HEK293 (cell line): Measurements from ENCODE around the gene GLTP.
A peak's percentile ranks its signal among the peaks of the same experiment; 100 is the strongest.

Experiments
- FEZF1 ChIP-seq: fragments of 450-650 bp; formaldehyde crosslinking; IDR thresholded peaks from 2 replicates; pipeline ENCODE4 v1.5.1; 2016; ENCODE audit warnings: missing biosample characterization, missing genetic modification characterization
- KLF10 ChIP-seq: fragments of 450-650 bp; IDR thresholded peaks from 2 replicates; pipeline ENCODE4 v1.5.1; 2018; ENCODE audit warnings: missing biosample characterization, mild to moderate bottlenecking, missing genetic modification characterization
- MZF1 ChIP-seq: fragments of 450-650 bp; formaldehyde crosslinking; IDR thresholded peaks from 2 replicates; pipeline ENCODE4 v1.5.1; 2017; ENCODE audit warnings: missing biosample characterization, missing genetic modification characterization, borderline replicate concordance
- OSR2 ChIP-seq: fragments of 450-650 bp; formaldehyde crosslinking; IDR thresholded peaks from 2 replicates; pipeline ENCODE4 v1.5.1; 2016; ENCODE audit warnings: missing biosample characterization, missing genetic modification characterization
- REPIN1 ChIP-seq: fragments of 450-650 bp; formaldehyde crosslinking; IDR thresholded peaks from 2 replicates; pipeline ENCODE4 v1.5.1; 2017; ENCODE audit warnings: missing biosample characterization, missing genetic modification characterization, low read depth
- SALL2 ChIP-seq: fragments of 450-650 bp; formaldehyde crosslinking; IDR thresholded peaks from 2 replicates; pipeline ENCODE4 v1.5.0; 2017; ENCODE audit warnings: missing biosample characterization, mild to moderate bottlenecking, missing genetic modification characterization, borderline replicate concordance
- SCRT2 ChIP-seq: fragments of 450-650 bp; formaldehyde crosslinking; IDR thresholded peaks from 2 replicates; pipeline ENCODE4 v1.5.1; 2016; ENCODE audit warnings: missing biosample characterization, missing genetic modification characterization
- TRIM28 ChIP-seq: IDR thresholded peaks from 2 replicates; pipeline ENCODE4 v1.6.1; 2011; ENCODE audit warnings: low read length, control low read depth, borderline replicate concordance
- ZBTB1 ChIP-seq: fragments of 450-650 bp; formaldehyde crosslinking; IDR thresholded peaks from 2 replicates; pipeline ENCODE4 v1.5.1; 2016; ENCODE audit warnings: missing biosample characterization, missing genetic modification characterization
- ZIC2 ChIP-seq: fragments of 450-650 bp; formaldehyde crosslinking; IDR thresholded peaks from 2 replicates; pipeline ENCODE4 v1.5.1; 2016; ENCODE audit warnings: missing biosample characterization, missing genetic modification characterization
- ZNF10 ChIP-seq: fragments of 450-650 bp; formaldehyde crosslinking; IDR thresholded peaks from 2 replicates; pipeline ENCODE4 v1.5.1; 2017; ENCODE audit warnings: missing biosample characterization, missing genetic modification characterization
- ZNF112 ChIP-seq: fragments of 450-650 bp; formaldehyde crosslinking; IDR thresholded peaks from 2 replicates; pipeline ENCODE4 v1.5.0; 2017; ENCODE audit warnings: missing biosample characterization, missing genetic modification characterization
- ZNF221 ChIP-seq: fragments of 450-650 bp; formaldehyde crosslinking; IDR thresholded peaks from 2 replicates; pipeline ENCODE4 v1.5.1; 2017; ENCODE audit warnings: missing biosample characterization, missing genetic modification characterization, borderline replicate concordance
- ZNF24 ChIP-seq: fragments of 450-650 bp; formaldehyde crosslinking; IDR thresholded peaks from 2 replicates; pipeline ENCODE4 v1.5.1; 2016; ENCODE audit warnings: missing biosample characterization, missing genetic modification characterization
- ZNF366 ChIP-seq: fragments of 450-650 bp; formaldehyde crosslinking; conservative IDR thresholded peaks from 2 replicates; pipeline ENCODE4 v1.5.1; 2016; ENCODE audit warnings: missing biosample characterization, missing genetic modification characterization
- ZNF423 ChIP-seq: fragments of 450-650 bp; formaldehyde crosslinking; IDR thresholded peaks from 2 replicates; pipeline ENCODE4 v1.5.1; 2016; ENCODE audit warnings: missing biosample characterization, missing genetic modification characterization
- ZNF544 ChIP-seq: fragments of 450-650 bp; formaldehyde crosslinking; IDR thresholded peaks from 2 replicates; pipeline ENCODE4 v1.5.0; 2017; ENCODE audit warnings: missing biosample characterization, missing genetic modification characterization
- ZNF555 ChIP-seq: fragments of 450-650 bp; formaldehyde crosslinking; conservative IDR thresholded peaks from 2 replicates; pipeline ENCODE4 v1.5.1; 2017; ENCODE audit warnings: missing biosample characterization, mild to moderate bottlenecking, missing genetic modification characterization, inconsistent platforms
- ZNF624 ChIP-seq: fragments of 450-650 bp; formaldehyde crosslinking; IDR thresholded peaks from 2 replicates; pipeline ENCODE4 v1.5.1; 2017; ENCODE audit warnings: missing biosample characterization, missing genetic modification characterization
- ZNF660 ChIP-seq: fragments of 450-650 bp; IDR thresholded peaks from 2 replicates; pipeline ENCODE4 v1.5.1; 2018; ENCODE audit warnings: missing biosample characterization, mild to moderate bottlenecking, missing genetic modification characterization
- ZNF701 ChIP-seq: fragments of 450-650 bp; formaldehyde crosslinking; IDR thresholded peaks from 2 replicates; pipeline ENCODE4 v1.5.1; 2016; ENCODE audit warnings: missing biosample characterization, missing genetic modification characterization
- ZNF76 ChIP-seq: fragments of 450-650 bp; formaldehyde crosslinking; IDR thresholded peaks from 2 replicates; pipeline ENCODE4; 2016; ENCODE audit warnings: low read depth, missing biosample characterization, missing genetic modification characterization, borderline replicate concordance
- ZNF843 ChIP-seq: fragments of 450-650 bp; formaldehyde crosslinking; IDR thresholded peaks from 2 replicates; pipeline ENCODE4 v1.5.1; 2016; ENCODE audit warnings: missing biosample characterization, missing genetic modification characterization
- TF ChIP-seq, protein P1 (sequence below): fragments of 450-650 bp; formaldehyde crosslinking; conservative IDR thresholded peaks from 2 replicates; pipeline ENCODE4 v1.5.1; 2016; ENCODE audit warnings: low read depth, missing biosample characterization, missing genetic modification characterization
- TF ChIP-seq, protein P2 (sequence below): fragments of 450-650 bp; formaldehyde crosslinking; IDR thresholded peaks from 2 replicates; pipeline ENCODE4 v1.5.1; 2016; ENCODE audit warnings: missing biosample characterization, missing genetic modification characterization
- TF ChIP-seq, protein P3 (sequence below): fragments of 450-650 bp; formaldehyde crosslinking; IDR thresholded peaks from 2 replicates; pipeline ENCODE4 v1.5.1; 2016; ENCODE audit warnings: missing biosample characterization, missing genetic modification characterization, borderline replicate concordance
- TF ChIP-seq, protein P4 (sequence below): fragments of 450-650 bp; formaldehyde crosslinking; IDR thresholded peaks from 2 replicates; pipeline ENCODE4 v1.5.1; 2017; ENCODE audit warnings: missing biosample characterization, missing genetic modification characterization
- TF ChIP-seq, protein P5 (sequence below): fragments of 450-650 bp; formaldehyde crosslinking; IDR thresholded peaks from 2 replicates; pipeline ENCODE4 v1.5.1; 2016; ENCODE audit warnings: missing biosample characterization, missing genetic modification characterization
- TF ChIP-seq, protein P6 (sequence below): fragments of 450-650 bp; formaldehyde crosslinking; IDR thresholded peaks from 2 replicates; pipeline ENCODE4 v1.5.1; 2016; ENCODE audit warnings: missing biosample characterization, missing genetic modification characterization

GLTP gene

DNA sequence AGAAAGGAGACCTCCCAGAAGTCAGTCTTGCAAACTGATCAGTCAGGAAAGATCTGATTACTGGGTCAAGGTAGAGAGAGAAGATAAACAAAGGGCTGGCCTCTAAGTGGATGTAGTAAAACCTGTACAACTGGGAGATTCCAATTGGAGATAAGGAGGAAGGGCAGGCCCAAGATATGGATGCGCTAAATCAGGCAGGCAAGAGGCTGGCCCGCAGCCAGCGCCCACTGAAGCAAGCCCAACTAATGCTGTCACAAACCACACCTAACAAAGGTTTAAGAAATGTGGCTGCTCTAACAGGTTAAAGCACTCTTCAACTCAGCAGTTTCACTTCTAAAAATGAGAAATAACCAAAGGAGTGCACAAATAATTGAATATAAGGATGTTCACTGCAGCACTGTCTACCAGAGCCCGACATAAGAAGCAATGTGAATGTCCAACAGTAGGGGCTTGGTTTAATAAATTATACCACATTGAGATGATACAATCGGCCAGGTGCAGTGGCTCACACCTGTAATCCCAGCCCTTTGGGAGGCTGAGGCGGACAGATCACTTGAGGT, 4.7 kb downstream of the GLTP start (continued):
- no peak for TF ChIP-seq ZNF10 (tag by site-specific recombination)
- TF ChIP-seq ZIC2 (tag by site-specific recombination): no peak
- TF ChIP-seq, protein P1, sequence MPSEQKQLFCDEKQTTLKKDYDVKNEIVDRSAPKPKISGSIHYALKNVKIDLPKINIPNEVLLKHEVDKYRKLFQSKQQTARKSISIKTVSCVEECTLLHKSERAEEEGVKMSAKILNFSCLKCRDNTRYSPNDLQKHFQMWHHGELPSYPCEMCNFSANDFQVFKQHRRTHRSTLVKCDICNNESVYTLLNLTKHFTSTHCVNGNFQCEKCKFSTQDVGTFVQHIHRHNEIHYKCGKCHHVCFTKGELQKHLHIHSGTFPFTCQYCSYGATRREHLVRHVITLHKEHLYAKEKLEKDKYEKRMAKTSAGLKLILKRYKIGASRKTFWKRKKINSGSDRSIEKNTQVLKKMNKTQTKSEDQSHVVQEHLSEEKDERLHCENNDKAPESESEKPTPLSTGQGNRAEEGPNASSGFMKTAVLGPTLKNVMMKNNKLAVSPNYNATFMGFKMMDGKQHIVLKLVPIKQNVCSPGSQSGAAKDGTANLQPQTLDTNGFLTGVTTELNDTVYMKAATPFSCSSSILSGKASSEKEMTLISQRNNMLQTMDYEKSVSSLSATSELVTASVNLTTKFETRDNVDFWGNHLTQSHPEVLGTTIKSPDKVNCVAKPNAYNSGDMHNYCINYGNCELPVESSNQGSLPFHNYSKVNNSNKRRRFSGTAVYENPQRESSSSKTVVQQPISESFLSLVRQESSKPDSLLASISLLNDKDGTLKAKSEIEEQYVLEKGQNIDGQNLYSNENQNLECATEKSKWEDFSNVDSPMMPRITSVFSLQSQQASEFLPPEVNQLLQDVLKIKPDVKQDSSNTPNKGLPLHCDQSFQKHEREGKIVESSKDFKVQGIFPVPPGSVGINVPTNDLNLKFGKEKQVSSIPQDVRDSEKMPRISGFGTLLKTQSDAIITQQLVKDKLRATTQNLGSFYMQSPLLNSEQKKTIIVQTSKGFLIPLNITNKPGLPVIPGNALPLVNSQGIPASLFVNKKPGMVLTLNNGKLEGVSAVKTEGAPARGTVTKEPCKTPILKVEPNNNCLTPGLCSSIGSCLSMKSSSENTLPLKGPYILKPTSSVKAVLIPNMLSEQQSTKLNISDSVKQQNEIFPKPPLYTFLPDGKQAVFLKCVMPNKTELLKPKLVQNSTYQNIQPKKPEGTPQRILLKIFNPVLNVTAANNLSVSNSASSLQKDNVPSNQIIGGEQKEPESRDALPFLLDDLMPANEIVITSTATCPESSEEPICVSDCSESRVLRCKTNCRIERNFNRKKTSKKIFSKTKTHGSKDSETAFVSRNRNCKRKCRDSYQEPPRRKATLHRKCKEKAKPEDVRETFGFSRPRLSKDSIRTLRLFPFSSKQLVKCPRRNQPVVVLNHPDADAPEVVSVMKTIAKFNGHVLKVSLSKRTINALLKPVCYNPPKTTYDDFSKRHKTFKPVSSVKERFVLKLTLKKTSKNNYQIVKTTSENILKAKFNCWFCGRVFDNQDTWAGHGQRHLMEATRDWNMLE (tag by site-specific recombination): no peak
- TF ChIP-seq KLF10 (tag by site-specific recombination): 0 out of 2 replicates have a peak, but pooled peaks have one; percentile 39
- no peak for TF ChIP-seq ZNF660 (tag by site-specific recombination)
- peak; percentile 98; the same call in 1 of the 2 replicates for TF ChIP-seq MZF1 (tag by site-specific recombination)
- no peak for TF ChIP-seq ZNF76
- TF ChIP-seq ZBTB1: no peak
- TF ChIP-seq, protein P2, sequence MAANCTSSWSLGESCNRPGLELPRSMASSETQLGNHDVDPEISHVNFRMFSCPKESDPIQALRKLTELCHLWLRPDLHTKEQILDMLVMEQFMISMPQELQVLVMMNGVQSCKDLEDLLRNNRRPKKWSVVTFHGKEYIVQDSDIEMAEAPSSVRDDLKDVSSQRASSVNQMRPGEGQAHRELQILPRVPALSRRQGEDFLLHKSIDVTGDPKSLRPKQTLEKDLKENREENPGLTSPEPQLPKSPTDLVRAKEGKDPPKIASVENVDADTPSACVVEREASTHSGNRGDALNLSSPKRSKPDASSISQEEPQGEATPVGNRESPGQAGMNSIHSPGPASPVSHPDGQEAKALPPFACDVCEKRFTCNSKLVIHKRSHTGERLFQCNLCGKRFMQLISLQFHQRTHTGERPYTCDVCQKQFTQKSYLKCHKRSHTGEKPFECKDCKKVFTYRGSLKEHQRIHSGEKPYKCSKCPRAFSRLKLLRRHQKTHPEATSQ (tag by site-specific recombination): no peak
- 0 out of 2 replicates have a peak, but pooled peaks have one; percentile 56 for TF ChIP-seq TRIM28
- TF ChIP-seq, protein P3, sequence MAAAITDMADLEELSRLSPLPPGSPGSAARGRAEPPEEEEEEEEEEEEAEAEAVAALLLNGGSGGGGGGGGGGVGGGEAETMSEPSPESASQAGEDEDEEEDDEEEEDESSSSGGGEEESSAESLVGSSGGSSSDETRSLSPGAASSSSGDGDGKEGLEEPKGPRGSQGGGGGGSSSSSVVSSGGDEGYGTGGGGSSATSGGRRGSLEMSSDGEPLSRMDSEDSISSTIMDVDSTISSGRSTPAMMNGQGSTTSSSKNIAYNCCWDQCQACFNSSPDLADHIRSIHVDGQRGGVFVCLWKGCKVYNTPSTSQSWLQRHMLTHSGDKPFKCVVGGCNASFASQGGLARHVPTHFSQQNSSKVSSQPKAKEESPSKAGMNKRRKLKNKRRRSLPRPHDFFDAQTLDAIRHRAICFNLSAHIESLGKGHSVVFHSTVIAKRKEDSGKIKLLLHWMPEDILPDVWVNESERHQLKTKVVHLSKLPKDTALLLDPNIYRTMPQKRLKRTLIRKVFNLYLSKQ (tag by site-specific recombination): no peak
- no peak for TF ChIP-seq REPIN1 (tag by site-specific recombination)
- TF ChIP-seq, protein P4, sequence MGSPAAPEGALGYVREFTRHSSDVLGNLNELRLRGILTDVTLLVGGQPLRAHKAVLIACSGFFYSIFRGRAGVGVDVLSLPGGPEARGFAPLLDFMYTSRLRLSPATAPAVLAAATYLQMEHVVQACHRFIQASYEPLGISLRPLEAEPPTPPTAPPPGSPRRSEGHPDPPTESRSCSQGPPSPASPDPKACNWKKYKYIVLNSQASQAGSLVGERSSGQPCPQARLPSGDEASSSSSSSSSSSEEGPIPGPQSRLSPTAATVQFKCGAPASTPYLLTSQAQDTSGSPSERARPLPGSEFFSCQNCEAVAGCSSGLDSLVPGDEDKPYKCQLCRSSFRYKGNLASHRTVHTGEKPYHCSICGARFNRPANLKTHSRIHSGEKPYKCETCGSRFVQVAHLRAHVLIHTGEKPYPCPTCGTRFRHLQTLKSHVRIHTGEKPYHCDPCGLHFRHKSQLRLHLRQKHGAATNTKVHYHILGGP: no peak
- no peak for TF ChIP-seq ZNF544 (tag by site-specific recombination)
- TF ChIP-seq ZNF843: 0 out of 2 replicates have a peak, but pooled peaks have one; percentile 19
- TF ChIP-seq ZNF555 (tag by site-specific recombination): no peak
- TF ChIP-seq SCRT2 (tag by site-specific recombination): peak; percentile 86
- TF ChIP-seq ZNF221 (tag by site-specific recombination): no peak
- TF ChIP-seq SALL2 (tag by site-specific recombination): no peak
- TF ChIP-seq OSR2 (tag by site-specific recombination): peak; percentile 76
- TF ChIP-seq ZNF701 (tag by site-specific recombination): no peak
- TF ChIP-seq, protein P5, sequence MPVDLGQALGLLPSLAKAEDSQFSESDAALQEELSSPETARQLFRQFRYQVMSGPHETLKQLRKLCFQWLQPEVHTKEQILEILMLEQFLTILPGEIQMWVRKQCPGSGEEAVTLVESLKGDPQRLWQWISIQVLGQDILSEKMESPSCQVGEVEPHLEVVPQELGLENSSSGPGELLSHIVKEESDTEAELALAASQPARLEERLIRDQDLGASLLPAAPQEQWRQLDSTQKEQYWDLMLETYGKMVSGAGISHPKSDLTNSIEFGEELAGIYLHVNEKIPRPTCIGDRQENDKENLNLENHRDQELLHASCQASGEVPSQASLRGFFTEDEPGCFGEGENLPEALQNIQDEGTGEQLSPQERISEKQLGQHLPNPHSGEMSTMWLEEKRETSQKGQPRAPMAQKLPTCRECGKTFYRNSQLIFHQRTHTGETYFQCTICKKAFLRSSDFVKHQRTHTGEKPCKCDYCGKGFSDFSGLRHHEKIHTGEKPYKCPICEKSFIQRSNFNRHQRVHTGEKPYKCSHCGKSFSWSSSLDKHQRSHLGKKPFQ (tag by site-specific recombination): no peak
- peak; percentile 73 for TF ChIP-seq FEZF1
- TF ChIP-seq ZNF423 (tag by site-specific recombination): no peak
- 0 out of 2 replicates have a peak, but pooled peaks have one; percentile 21 for TF ChIP-seq ZNF624 (tag by site-specific recombination)
- no peak for TF ChIP-seq ZNF112
- TF ChIP-seq ZNF366: peak; percentile 70
- TF ChIP-seq, protein P6, sequence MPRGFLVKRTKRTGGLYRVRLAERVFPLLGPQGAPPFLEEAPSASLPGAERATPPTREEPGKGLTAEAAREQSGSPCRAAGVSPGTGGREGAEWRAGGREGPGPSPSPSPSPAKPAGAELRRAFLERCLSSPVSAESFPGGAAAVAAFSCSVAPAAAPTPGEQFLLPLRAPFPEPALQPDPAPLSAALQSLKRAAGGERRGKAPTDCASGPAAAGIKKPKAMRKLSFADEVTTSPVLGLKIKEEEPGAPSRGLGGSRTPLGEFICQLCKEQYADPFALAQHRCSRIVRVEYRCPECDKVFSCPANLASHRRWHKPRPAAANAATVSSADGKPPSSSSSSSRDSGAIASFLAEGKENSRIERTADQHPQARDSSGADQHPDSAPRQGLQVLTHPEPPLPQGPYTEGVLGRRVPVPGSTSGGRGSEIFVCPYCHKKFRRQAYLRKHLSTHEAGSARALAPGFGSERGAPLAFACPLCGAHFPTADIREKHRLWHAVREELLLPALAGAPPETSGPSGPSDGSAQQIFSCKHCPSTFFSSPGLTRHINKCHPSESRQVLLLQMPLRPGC (tag by site-specific recombination): no peak
- TF ChIP-seq ZNF24 (tag by site-specific recombination): no peak
